Caco-2 (cell line): ENCODE results near the gene FRK. TPM values are rescaled to one million over a fixed set of nuclear protein-coding genes. Genes with fewer than 3 reads are reported as not detected.

Experiments
- BruUV-seq: library from RNA; stranded (reverse); fragments of 400-500 nt; replicated peaks from 2 replicates; lab custom pipeline; 2021; lab: Mats Ljungman, UMichigan
- CTCF ChIA-PET: fragments of 300-600 bp; sonication (Branson Sonifier 250); formaldehyde crosslinking; loops from one replicate; lab custom pipeline; 2022; ENCODE audit warnings: antibody characterized with exemption; lab: Charles Lee
- POLR2A ChIA-PET: fragments of 300-600 bp; sonication (Branson Sonifier 250); formaldehyde crosslinking; loops from one replicate; lab custom pipeline; 2022; ENCODE audit warnings: antibody characterized with exemption; lab: Charles Lee
- DNase-seq, 2 experiments: peaks; one replicate each; pipeline versions ENCODE4 v3.0.0 to v3.0.0-alpha.2; 2020 to 2022
- H3K27me3 ChIP-seq: replicated peaks from 2 replicates; pipeline ENCODE4 v1.6.0; 2011; ENCODE audit warnings: low read length; ENCODE audit not compliant: control insufficient read depth, insufficient read depth
- H3K36me3 ChIP-seq: 2 replicates; pipeline ENCODE4 v1.5.1; 2011; ENCODE audit warnings: low read length; ENCODE audit not compliant: control insufficient read depth, insufficient read depth
- H3K4me1 ChIP-seq: fragments of 250-450 bp; sonication (Bioruptor Pico); 2 replicates; pipeline ENCODE4 v1.5.1; 2020; ENCODE audit warnings: mild to moderate bottlenecking
- H3K4me3 ChIP-seq: 2 replicates; pipeline ENCODE4 v1.5.1; 2011; ENCODE audit warnings: low read depth, mild to moderate bottlenecking, control low read depth, low read length
- H3K9me3 ChIP-seq: fragments of 250-450 bp; sonication (Bioruptor Pico); 2 replicates; pipeline ENCODE4 v1.5.1; 2020; ENCODE audit warnings: mild to moderate bottlenecking, moderate library complexity
- H3K27ac Mint-ChIP-seq: one replicate; pipeline ENCODE4 v1.8.0; 2022; ENCODE audit warnings: mixed read lengths; ENCODE audit not compliant: unreplicated experiment
- H3K27me3 Mint-ChIP-seq: one replicate; pipeline ENCODE4 v1.8.0; 2022; ENCODE audit warnings: mixed read lengths; ENCODE audit not compliant: insufficient read depth, unreplicated experiment
- H3K36me3 Mint-ChIP-seq: one replicate; pipeline ENCODE4 v1.8.0; 2022; ENCODE audit warnings: mild to moderate bottlenecking, mixed read lengths; ENCODE audit not compliant: insufficient read depth, unreplicated experiment
- H3K4me1 Mint-ChIP-seq: one replicate; pipeline ENCODE4 v1.8.0; 2022; ENCODE audit warnings: low read depth, mixed read lengths; ENCODE audit not compliant: unreplicated experiment
- H3K4me3 Mint-ChIP-seq: one replicate; pipeline ENCODE4 v1.8.0; 2022; ENCODE audit warnings: mild to moderate bottlenecking, moderate library complexity, mixed read lengths; ENCODE audit not compliant: unreplicated experiment
- H3K9me3 Mint-ChIP-seq: one replicate; pipeline ENCODE4 v1.8.0; 2022; ENCODE audit warnings: mixed read lengths; ENCODE audit not compliant: unreplicated experiment
- CTCF ChIP-seq, 2 experiments: fragments of 200-600 bp in 1 of 2; IDR thresholded peaks; 1 replicate in 1 of 2; 2 replicates in 1 of 2; pipeline versions ENCODE4 v1.5.1 to v1.8.0; 2011 to 2022; ENCODE audit warnings: antibody characterized with exemption in 1 of 2, control low read depth in 1 of 2, inconsistent platforms in 1 of 2, low read depth in 1 of 2, low read length in 1 of 2, mild to moderate bottlenecking in 1 of 2, moderate library complexity in 1 of 2; ENCODE audit not compliant: insufficient read depth in 1 of 2, severe bottlenecking in 1 of 2, unreplicated experiment in 1 of 2
- intact Hi-C: fragments of 100-400 bp; cut with micrococcal nuclease; formaldehyde crosslinking; loops from one replicate; pipeline ENCODE4 v1.10.0; 2022; ENCODE audit not compliant: unreplicated experiment
- total RNA-seq: library from RNA; stranded (reverse); gene quantifications from 2 replicates; pipeline ENCODE4 v1.2.3, GENCODE V29; 2022

Gene FRK
- total RNA-seq, 1 experiment from 2014 or later = 7.3 TPM

- no peak for DNase-seq
- no peaks in the 10 kb centered on the region for H3K4me1 ChIP-seq
- H3K4me3 ChIP-seq = no peak overlapping the region
- POLR2A ChIA-PET = no interaction called here
- H3K27me3 ChIP-seq = no peaks in the 10 kb centered on the region
- intact Hi-C loops = no loop called here
- H3K4me1 Mint-ChIP-seq = no peaks in the 10 kb centered on the region
- no peak for TF ChIP-seq CTCF (IDR thresholded peaks at IDR 0.05; ENCODE audit: insufficient read depth in 1 of 2, low read depth in 1 of 2, low read length in 1 of 2, severe bottlenecking in 1 of 2, unreplicated experiment in 1 of 2)
- no peaks in the 10 kb centered on the region for H3K36me3 Mint-ChIP-seq
- peaks cover 4% of the 10 kb centered on the region for H3K27me3 Mint-ChIP-seq
- H3K27ac Mint-ChIP-seq = no peak overlapping the region
- CTCF ChIA-PET = no interaction called here
- BruUV-seq = no TSS peak
- H3K9me3 ChIP-seq = no peaks in the 10 kb centered on the region
- H3K4me3 Mint-ChIP-seq = no peak overlapping the region
- H3K9me3 Mint-ChIP-seq = no peaks in the 10 kb centered on the region
- no peaks in the 10 kb centered on the region for H3K36me3 ChIP-seq
Observed at GRCh38 chr6:115898246-115898645, 162.4 kb downstream of the FRK start.

GRCh38 chr6:115896538-115897129 lies 164.1 kb downstream of the FRK start:
- Histone ChIP-seq H3K4me3 (no peak overlapping the region), H3K4me1 (no peaks in the 10 kb centered on the region), H3K27me3 (no peaks in the 10 kb centered on the region), H3K9me3 (no peaks in the 10 kb centered on the region), H3K36me3 (no peaks in the 10 kb centered on the region)
- H3K36me3 Mint-ChIP-seq = no peaks in the 10 kb centered on the region
- peaks cover 4% of the 10 kb centered on the region for H3K27me3 Mint-ChIP-seq
- H3K4me3 Mint-ChIP-seq = no peak overlapping the region
- ChIA-PET POLR2A (no interaction called here), CTCF (interaction anchor here (1.0 to 1.6 kb wide), 3 partner anchors 86 to 201 kb away, joined by 3 to 4 read pairs (median 3); partner anchors contain the start of gene FRK)
- H3K27ac Mint-ChIP-seq = no peak overlapping the region
- BruUV-seq = no TSS peak
- peak; percentile 57 to 73 for TF ChIP-seq CTCF (IDR thresholded peaks at IDR 0.05; ENCODE audit: insufficient read depth in 1 of 2, low read depth in 1 of 2, low read length in 1 of 2, severe bottlenecking in 1 of 2, unreplicated experiment in 1 of 2)
- no peaks in the 10 kb centered on the region for H3K9me3 Mint-ChIP-seq
- peak in 1 of 2 experiments; percentile 46 for DNase-seq
- H3K4me1 Mint-ChIP-seq = no peaks in the 10 kb centered on the region
- intact Hi-C loops = loop anchor here (1.0 kb wide), 1 partner anchor 1148 kb away; no protein-coding TSS in a partner anchor

GRCh38 chr6:115894426-115894992 lies 166.2 kb downstream of the FRK start:
- CTCF ChIA-PET = no interaction called here
- no peaks in the 10 kb centered on the region for H3K4me1 Mint-ChIP-seq
- Histone ChIP-seq H3K4me1 (no peaks in the 10 kb centered on the region), H3K36me3 (no peaks in the 10 kb centered on the region), H3K27me3 (no peaks in the 10 kb centered on the region), H3K9me3 (no peaks in the 10 kb centered on the region), H3K4me3 (no peak overlapping the region)
- no peak overlapping the region for H3K27ac Mint-ChIP-seq
- no TSS peak for BruUV-seq
- DNase-seq = no peak
- POLR2A ChIA-PET = no interaction called here
- no peak overlapping the region for H3K4me3 Mint-ChIP-seq
- H3K9me3 Mint-ChIP-seq = no peaks in the 10 kb centered on the region
- H3K36me3 Mint-ChIP-seq = no peaks in the 10 kb centered on the region
- H3K27me3 Mint-ChIP-seq = peaks cover 9% of the 10 kb centered on the region
- intact Hi-C loops = no loop called here
- TF ChIP-seq CTCF (IDR thresholded peaks at IDR 0.05; ENCODE audit: insufficient read depth in 1 of 2, low read depth in 1 of 2, low read length in 1 of 2, severe bottlenecking in 1 of 2, unreplicated experiment in 1 of 2) = no peak
